ENCODE data around the gene TIE1.

GRCh38 chr1:43311521-43311920 is 10.7 kb downstream of the TIE1 start:
- no peak for TF ChIP-seq CTCF (IDR thresholded peaks at IDR 0.05 in 4 of 5, conservative IDR thresholded peaks at IDR 0.05 in 1 of 5)
- TF ChIP-seq POLR2A (IDR thresholded peaks at IDR 0.05): no peak
